Endothelial cell of umbilical vein (primary cell): ENCODE data around the gene SLC8A1.

Experiments used
- CTCF ChIP-seq, 2 donors: IDR thresholded peaks; 1 replicate in 1 of 2; 2 replicates in 1 of 2; pipeline ENCODE4 v1.5.1; 2011; ENCODE audit warnings: low read length in 2 of 2, mild to moderate bottlenecking in 2 of 2, moderate library complexity in 2 of 2, control low read depth in 1 of 2, inconsistent platforms in 1 of 2, low read depth in 1 of 2; ENCODE audit not compliant: insufficient read depth in 1 of 2; ENCODE audit errors: extremely low read depth in 1 of 2
- GATA2 ChIP-seq: IDR thresholded peaks from 2 replicates; pipeline ENCODE4 v1.7.0; 2011; ENCODE audit warnings: low read depth, mild to moderate bottlenecking, moderate library complexity, mixed read lengths, low read length; ENCODE audit not compliant: insufficient read length, insufficient read depth
- MYC ChIP-seq: IDR thresholded peaks from one replicate; pipeline ENCODE4 v1.6.1; 2011; ENCODE audit warnings: mild to moderate bottlenecking, low read depth, low read length
- POLR2A ChIP-seq: IDR thresholded peaks from 2 replicates; pipeline ENCODE4 v1.6.1; 2012; ENCODE audit warnings: low read depth, mild to moderate bottlenecking, control low read depth, low read length
- POLR2AphosphoS5 ChIP-seq: IDR thresholded peaks from 2 replicates; pipeline ENCODE4 v1.6.1; 2012; ENCODE audit warnings: low read depth, mild to moderate bottlenecking, control low read depth, low read length, moderate library complexity; ENCODE audit not compliant: insufficient read depth

GRCh38 chr2:40244251-40244650 is 207.6 kb downstream of the SLC8A1 start:
- TF ChIP-seq POLR2AphosphoS5 (no peak), CTCF (IDR thresholded peaks at IDR 0.05; ENCODE audit: extremely low read depth in 1 of 2, insufficient read depth in 1 of 2, low read depth in 1 of 2, low read length in 2 of 2) (no peak), POLR2A (no peak), MYC (no peak), GATA2 (no peak)
